Nephron (organoid): ENCODE results near the gene MRPL18.
"Not testable (repeated sequence)": the region's sequence is repeated elsewhere in the genome, so short reads cannot be mapped to it uniquely, and the experiment has no call there.

Experiments
- H3K27ac Mint-ChIP-seq, 3 experiments: 2 replicates each; pipeline ENCODE4 v1.8.0; 2020; ENCODE audit warnings: mixed read lengths in 3 of 3, mild to moderate bottlenecking in 2 of 3, moderate library complexity in 1 of 3
- H3K27me3 Mint-ChIP-seq: 2 replicates; pipeline ENCODE4 v1.8.0; 2021; ENCODE audit warnings: low read depth, mild to moderate bottlenecking, moderate library complexity, mixed read lengths
- H3K36me3 Mint-ChIP-seq: 2 replicates; pipeline ENCODE4 v1.8.0; 2020; ENCODE audit warnings: low read depth, mixed read lengths
- H3K4me1 Mint-ChIP-seq: 2 replicates; pipeline ENCODE4 v1.8.0; 2020; ENCODE audit warnings: mixed read lengths
- H3K4me3 Mint-ChIP-seq, 3 experiments: 2 replicates each; pipeline ENCODE4 v1.8.0; 2020; ENCODE audit warnings: mild to moderate bottlenecking in 3 of 3, mixed read lengths in 3 of 3, moderate library complexity in 2 of 3
- H3K9me3 Mint-ChIP-seq: 2 replicates; pipeline ENCODE4 v1.8.0; 2020; ENCODE audit warnings: mixed read lengths
- TF ChIP-seq, protein P1 (sequence below), 3 experiments: fragments of 200-600 bp; sonication (generic); IDR thresholded peaks; one replicate each; pipeline ENCODE4 v1.5.0; 2021; ENCODE audit warnings: antibody characterized with exemption in 3 of 3; ENCODE audit not compliant: unreplicated experiment in 3 of 3

MRPL18 gene

DNA sequence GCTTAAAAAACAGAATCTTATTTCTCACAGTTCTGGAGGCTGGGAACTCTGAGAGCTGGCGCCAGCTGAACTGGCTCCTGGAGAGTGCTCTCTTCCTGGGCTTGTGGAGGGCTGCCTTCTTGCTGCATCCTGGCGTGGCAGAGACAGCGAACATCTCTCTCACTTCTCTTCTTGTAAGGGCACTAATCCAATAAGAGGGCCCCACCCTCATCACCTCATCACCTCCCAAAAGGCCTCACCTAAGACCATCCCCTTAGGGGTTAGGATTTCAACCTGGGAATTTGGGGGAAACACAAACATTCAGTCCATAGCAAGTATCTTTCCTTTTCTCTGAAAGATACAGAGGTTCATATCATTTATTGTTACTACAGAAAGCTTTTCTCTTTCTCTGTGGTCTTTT, 33.7 kb downstream of the MRPL18 start:
- no peaks in the 10 kb centered on the region for H3K27me3 Mint-ChIP-seq
- TF ChIP-seq, protein P1, sequence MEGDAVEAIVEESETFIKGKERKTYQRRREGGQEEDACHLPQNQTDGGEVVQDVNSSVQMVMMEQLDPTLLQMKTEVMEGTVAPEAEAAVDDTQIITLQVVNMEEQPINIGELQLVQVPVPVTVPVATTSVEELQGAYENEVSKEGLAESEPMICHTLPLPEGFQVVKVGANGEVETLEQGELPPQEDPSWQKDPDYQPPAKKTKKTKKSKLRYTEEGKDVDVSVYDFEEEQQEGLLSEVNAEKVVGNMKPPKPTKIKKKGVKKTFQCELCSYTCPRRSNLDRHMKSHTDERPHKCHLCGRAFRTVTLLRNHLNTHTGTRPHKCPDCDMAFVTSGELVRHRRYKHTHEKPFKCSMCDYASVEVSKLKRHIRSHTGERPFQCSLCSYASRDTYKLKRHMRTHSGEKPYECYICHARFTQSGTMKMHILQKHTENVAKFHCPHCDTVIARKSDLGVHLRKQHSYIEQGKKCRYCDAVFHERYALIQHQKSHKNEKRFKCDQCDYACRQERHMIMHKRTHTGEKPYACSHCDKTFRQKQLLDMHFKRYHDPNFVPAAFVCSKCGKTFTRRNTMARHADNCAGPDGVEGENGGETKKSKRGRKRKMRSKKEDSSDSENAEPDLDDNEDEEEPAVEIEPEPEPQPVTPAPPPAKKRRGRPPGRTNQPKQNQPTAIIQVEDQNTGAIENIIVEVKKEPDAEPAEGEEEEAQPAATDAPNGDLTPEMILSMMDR (IDR thresholded peaks at IDR 0.05; ENCODE audit: unreplicated experiment in 3 of 3), result no peak
- no peak overlapping the region for H3K4me3 Mint-ChIP-seq
- peak overlapping the region in 2 of 3 experiments; percentile 72 to 90 for H3K27ac Mint-ChIP-seq
- peaks cover 15% of the 10 kb centered on the region for H3K4me1 Mint-ChIP-seq
- H3K9me3 Mint-ChIP-seq, result peaks cover 2% of the 10 kb centered on the region
- H3K36me3 Mint-ChIP-seq, result no peaks in the 10 kb centered on the region

DNA sequence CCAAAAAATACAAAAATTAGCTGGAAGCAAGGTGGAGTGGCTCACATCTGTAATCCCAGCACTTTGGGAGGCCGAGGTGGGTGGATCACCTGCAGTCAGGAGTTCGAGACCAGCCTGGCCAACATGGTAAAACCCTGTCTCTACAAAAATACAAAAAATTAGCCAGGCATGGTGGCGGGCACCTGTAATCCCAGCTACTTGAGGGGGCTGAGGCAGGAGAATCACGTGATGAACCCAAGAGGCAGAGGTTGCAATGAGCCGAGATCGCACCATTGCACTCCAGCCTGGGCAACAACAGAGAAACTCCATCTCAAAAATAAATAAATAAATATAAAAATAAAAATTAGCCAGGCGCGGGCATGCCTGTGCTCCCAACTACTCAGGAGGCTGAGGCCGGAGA, 34.4 kb downstream of the MRPL18 start:
- Mint-ChIP-seq H3K4me1 (peaks cover 20% of the 10 kb centered on the region), H3K27ac (peak overlapping the region in 1 of 3 experiments; percentile 90)
- H3K4me3 Mint-ChIP-seq, H3K27me3 Mint-ChIP-seq, H3K9me3 Mint-ChIP-seq, H3K36me3 Mint-ChIP-seq: not testable (repeated sequence)

DNA sequence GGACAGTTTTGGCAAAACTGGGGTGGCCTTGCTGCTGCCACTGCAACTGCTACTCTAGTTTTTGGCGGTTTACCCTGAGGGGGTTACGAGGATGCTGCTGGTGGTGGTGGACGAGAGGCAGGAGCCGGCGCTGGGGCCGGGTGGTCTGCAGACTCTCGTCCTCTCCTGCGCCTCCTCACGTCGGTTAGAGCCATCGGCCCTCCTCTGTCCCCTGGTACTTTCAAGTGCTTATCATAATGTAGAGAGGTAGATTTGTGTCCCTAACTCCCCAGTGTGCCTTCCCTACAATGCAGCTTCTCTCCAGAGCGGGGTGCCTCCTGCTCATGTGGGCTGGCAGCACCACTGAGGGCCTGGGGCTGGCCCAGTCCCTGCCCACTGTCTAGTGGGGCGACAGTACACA, 35.7 kb downstream of the MRPL18 start:
- Mint-ChIP-seq H3K27me3 (no peaks in the 10 kb centered on the region), H3K4me3 (no peak overlapping the region), H3K9me3 (no peaks in the 10 kb centered on the region), H3K36me3 (no peaks in the 10 kb centered on the region), H3K27ac (no peak overlapping the region), H3K4me1 (peaks cover 29% of the 10 kb centered on the region)
- TF ChIP-seq, protein P1 (IDR thresholded peaks at IDR 0.05; ENCODE audit: unreplicated experiment in 3 of 3), result no peak

DNA sequence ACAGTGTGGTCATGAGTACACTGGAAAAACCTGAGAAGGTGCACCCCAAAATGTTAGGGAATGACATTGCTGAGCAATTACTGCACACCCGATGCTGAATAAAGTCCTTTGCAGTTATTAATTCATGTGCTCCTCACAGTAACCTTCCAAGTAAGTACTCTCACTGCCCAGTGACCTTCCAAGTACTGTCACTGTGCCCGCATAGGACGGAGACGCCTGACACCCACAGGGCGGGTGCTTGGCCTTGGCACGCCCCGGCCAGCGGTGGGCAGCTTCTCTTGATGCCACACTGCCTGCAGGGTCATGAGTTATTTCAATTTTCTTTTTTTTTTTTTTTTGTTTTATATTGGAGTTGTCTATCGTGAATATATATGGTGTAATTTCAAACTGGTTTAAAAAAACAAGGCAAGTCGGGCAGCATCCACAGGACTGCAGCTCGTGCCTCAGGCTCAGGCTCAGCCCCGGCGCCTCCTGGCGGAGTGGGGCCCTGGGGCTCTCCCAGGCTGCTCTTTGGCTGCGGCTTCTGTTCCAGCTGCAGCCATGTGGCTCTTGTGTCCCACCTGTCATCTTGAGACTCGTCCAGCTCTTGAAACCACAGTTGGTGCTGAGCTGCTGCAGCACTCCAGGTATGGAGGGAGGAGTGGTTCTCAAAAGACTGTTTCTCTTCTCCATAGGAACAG, 36.8 kb downstream of the MRPL18 start:
- H3K36me3 Mint-ChIP-seq, result no peaks in the 10 kb centered on the region
- peaks cover 5% of the 10 kb centered on the region for H3K27me3 Mint-ChIP-seq
- no peak overlapping the region for H3K27ac Mint-ChIP-seq
- no peak overlapping the region for H3K4me3 Mint-ChIP-seq
- H3K9me3 Mint-ChIP-seq, result no peaks in the 10 kb centered on the region
- peaks cover 29% of the 10 kb centered on the region for H3K4me1 Mint-ChIP-seq
- TF ChIP-seq, protein P1 (IDR thresholded peaks at IDR 0.05; ENCODE audit: unreplicated experiment in 3 of 3), result no peak

DNA sequence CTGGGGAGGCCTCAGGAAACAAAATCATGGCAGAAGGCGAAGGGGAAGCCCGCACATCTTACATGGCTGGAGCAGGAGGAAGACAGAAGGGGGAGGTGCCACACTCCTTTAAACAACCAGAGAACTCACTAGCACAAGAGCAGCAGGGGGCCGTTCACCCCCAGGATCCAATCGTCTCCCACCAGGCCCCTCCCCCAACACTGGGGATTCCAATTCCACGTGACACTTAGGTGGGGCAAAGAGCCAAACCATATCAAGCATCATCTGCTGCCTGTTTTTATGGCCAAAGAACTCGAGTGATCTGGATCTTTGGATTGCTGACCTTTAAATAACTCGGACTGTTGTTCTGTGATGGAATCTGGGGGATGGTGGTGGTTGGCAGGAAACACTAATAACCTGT, 37.8 kb downstream of the MRPL18 start:
- no peaks in the 10 kb centered on the region for H3K9me3 Mint-ChIP-seq

DNA sequence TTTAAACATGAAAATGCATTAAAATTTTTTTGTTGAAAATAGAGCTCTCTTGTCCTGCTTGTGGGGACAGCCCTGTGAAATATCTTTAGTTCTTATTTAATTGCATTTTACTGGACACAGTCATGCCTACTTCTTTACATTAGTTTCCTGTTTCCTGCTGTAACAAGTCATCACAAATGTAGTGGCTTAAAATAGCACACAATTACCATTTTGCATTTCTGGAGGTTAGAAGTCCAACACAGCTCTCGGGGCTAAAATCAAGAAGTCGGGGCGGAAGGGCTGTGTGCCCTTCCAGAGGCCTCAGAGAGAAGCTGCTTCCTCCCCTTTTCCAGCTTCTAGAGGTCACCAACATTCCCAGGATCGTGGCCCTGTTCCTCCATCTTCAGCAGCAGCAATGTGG, 39.3 kb downstream of the MRPL18 start:
- H3K27ac Mint-ChIP-seq, result peak overlapping the region in 1 of 3 experiments; percentile 65
- H3K4me1 Mint-ChIP-seq, result peaks cover 26% of the 10 kb centered on the region
- TF ChIP-seq, protein P1 (IDR thresholded peaks at IDR 0.05; ENCODE audit: unreplicated experiment in 3 of 3), result no peak
- H3K4me3 Mint-ChIP-seq, result no peak overlapping the region
- peaks cover 5% of the 10 kb centered on the region for H3K27me3 Mint-ChIP-seq
- no peaks in the 10 kb centered on the region for H3K9me3 Mint-ChIP-seq
- no peaks in the 10 kb centered on the region for H3K36me3 Mint-ChIP-seq

More for the DNA sequence above, 37.8 kb downstream of the MRPL18 start:
- TF ChIP-seq, protein P1 (IDR thresholded peaks at IDR 0.05; ENCODE audit: unreplicated experiment in 3 of 3), result no peak
- Mint-ChIP-seq H3K4me1 (peaks cover 29% of the 10 kb centered on the region), H3K27ac (peak overlapping the region in 2 of 3 experiments; percentile 4 to 42), H3K27me3 (peaks cover 5% of the 10 kb centered on the region), H3K36me3 (no peaks in the 10 kb centered on the region), H3K4me3 (no peak overlapping the region)
